Measurements from ENCODE around the gene ZBED5.

ZBED5 gene

GRCh38 chr11:10807493-10808234 is 50.2 kb downstream of the ZBED5 start:
- H3K4me3 ChIP-seq (replicated peaks; ENCODE audit: low read depth, low read length), result peak overlapping the region; percentile 95
- no peak for DNase-seq (ENCODE audit: extremely low read depth, low read depth)
- no peak for TF ChIP-seq CTCF (IDR thresholded peaks at IDR 0.05; ENCODE audit: low read depth, low read length, missing control alignments)

- peak overlapping the region; percentile 95 for H3K4me3 ChIP-seq (replicated peaks; ENCODE audit: low read depth, low read length)
- no peak for DNase-seq (ENCODE audit: extremely low read depth, low read depth)
- no peak for TF ChIP-seq CTCF (IDR thresholded peaks at IDR 0.05; ENCODE audit: low read depth, low read length, missing control alignments)
Measured at GRCh38 chr11:10806206-10806605, 51.6 kb downstream of the ZBED5 start.

- no peak for DNase-seq (ENCODE audit: extremely low read depth, low read depth)
- peak overlapping the region; percentile 95 for H3K4me3 ChIP-seq (replicated peaks; ENCODE audit: low read depth, low read length)
- TF ChIP-seq CTCF (IDR thresholded peaks at IDR 0.05; ENCODE audit: low read depth, low read length, missing control alignments), result no peak
Measured at GRCh38 chr11:10805741-10806140, 52.1 kb downstream of the ZBED5 start.

- no peak for DNase-seq (ENCODE audit: extremely low read depth, low read depth)
- no peak overlapping the region for H3K4me3 ChIP-seq (replicated peaks; ENCODE audit: low read depth, low read length)
- no peak for TF ChIP-seq CTCF (IDR thresholded peaks at IDR 0.05; ENCODE audit: low read depth, low read length, missing control alignments)
Measured at GRCh38 chr11:10803676-10804075, 54.2 kb downstream of the ZBED5 start.

Measured in HFF-Myc (cell line).